ENCODE measurements around the gene CD22. TPM values are rescaled to one million over a fixed set of nuclear protein-coding genes. Genes with fewer than 3 reads are reported as not detected.
A peak's percentile ranks its signal among the peaks of the same experiment; 100 is the strongest.

CD22 gene
- total and polyA plus RNA-seq, 10 of the 15 experiments (the other 5 are each of a cell fraction or from before 2014, with no cell fraction given), result 23.0 to 344 (median 181) TPM

- TF ChIP-seq ZBTB40 (IDR thresholded peaks at IDR 0.05; ENCODE audit: borderline replicate concordance) (no peak), SMC3 (IDR thresholded peaks at IDR 0.05; ENCODE audit: borderline replicate concordance, low read length) (no peak), POLR2A (IDR thresholded peaks at IDR 0.05; ENCODE audit: low read depth, low read length) (peak; percentile 73), RBBP5 (conservative IDR thresholded peaks at IDR 0.05) (no peak), LARP7 (IDR thresholded peaks at IDR 0.05) (no peak), ZBTB4 (CRISPR knock-in tag; IDR thresholded peaks at IDR 0.05) (no peak), PAX5 (IDR thresholded peaks at IDR 0.05; ENCODE audit: borderline replicate concordance, low read depth, low read length) (0 out of 2 replicates have a peak, but pooled peaks have one; percentile 19), BMI1 (IDR thresholded peaks at IDR 0.05; ENCODE audit: borderline replicate concordance) (no peak), REST (IDR thresholded peaks at IDR 0.05; ENCODE audit: low read depth, low read length) (no peak), KLF5 (IDR thresholded peaks at IDR 0.05; ENCODE audit: partially characterized antibody) (no peak), HDGF (IDR thresholded peaks at IDR 0.05) (0 out of 2 replicates have a peak, but pooled peaks have one; percentile 40), ELK1 (IDR thresholded peaks at IDR 0.05; ENCODE audit: low read depth, low read length) (no peak), PAX8 (IDR thresholded peaks at IDR 0.05) (no peak), BCL11A (IDR thresholded peaks at IDR 0.05; ENCODE audit: low read depth, low read length) (no peak), RELB (IDR thresholded peaks at IDR 0.05; ENCODE audit: low read depth) (0 out of 2 replicates have a peak, but pooled peaks have one; percentile 38), SMAD5 (IDR thresholded peaks at IDR 0.05; ENCODE audit: low read depth) (0 out of 2 replicates have a peak, but pooled peaks have one; percentile 10), HDAC2 (IDR thresholded peaks at IDR 0.05) (no peak), IKZF2 (IDR thresholded peaks at IDR 0.05) (no peak)
These were observed 2.7 kb downstream of the CD22 start (continued) for GRCh38 chr19:35331551-35332214.
